Heart right ventricle (tissue), 16 donors: Measurements from ENCODE around the gene GPR3. TPM values are rescaled to one million over a fixed set of nuclear protein-coding genes. Genes with fewer than 3 reads are reported as not detected.

Experiments
- ATAC-seq, 8 donors: fragments of 200-7000 bp; cut with Tn5 transposase; one replicate each; pipeline ENCODE4 v1.9.1; 2020; ENCODE audit warnings: mild to moderate bottlenecking in 8 of 8, moderate library complexity in 8 of 8, moderate number of reproducible peaks in 1 of 8
- DNase-seq, 2 donors: peaks; one replicate each; pipeline ENCODE4 v3.0.0-alpha.2; 2020
- H3K27ac ChIP-seq, 10 donors: fragments of 200-600 bp; sonication (generic) in 2 of 10; one replicate each; pipeline versions ENCODE4 v1.5.0 to v1.8.0; 2020 to 2022; ENCODE audit warnings: mild to moderate bottlenecking in 3 of 10
- H3K27me3 ChIP-seq, 7 donors: fragments of 200-600 bp; one replicate each; pipeline ENCODE4 v1.8.0; 2021 to 2022; ENCODE audit warnings: mild to moderate bottlenecking in 2 of 7
- H3K36me3 ChIP-seq, 9 donors: fragments of 200-600 bp; sonication (generic) in 1 of 9; one replicate each; pipeline versions ENCODE4 v1.5.0 to v1.8.0; 2020 to 2022; ENCODE audit warnings: mild to moderate bottlenecking in 2 of 9
- H3K4me1 ChIP-seq, 9 donors: fragments of 200-600 bp; sonication (generic) in 1 of 9; one replicate each; pipeline versions ENCODE4 v1.5.0 to v1.8.0; 2020 to 2022; ENCODE audit warnings: mild to moderate bottlenecking in 4 of 9
- H3K4me3 ChIP-seq, 10 donors: fragments of 200-600 bp; sonication (generic) in 2 of 10; one replicate each; pipeline versions ENCODE4 v1.5.0 to v1.8.0; 2020 to 2022; ENCODE audit warnings: mild to moderate bottlenecking in 7 of 10, moderate library complexity in 2 of 10
- H3K9me3 ChIP-seq, 11 donors: fragments of 200-600 bp in 10 of 11; sonication (generic) in 2 of 11; one replicate each; pipeline versions ENCODE4 v1.5.0 to v1.8.0; 2013 to 2022; ENCODE audit warnings: mild to moderate bottlenecking in 2 of 11, control low read depth in 1 of 11, moderate library complexity in 1 of 11
- CTCF ChIP-seq, 9 donors: fragments of 200-600 bp; sonication (generic) in 2 of 9; IDR thresholded peaks; one replicate each; pipeline versions ENCODE4 v1.5.0 to v1.8.0; 2021 to 2022; ENCODE audit warnings: antibody characterized with exemption in 9 of 9, mild to moderate bottlenecking in 5 of 9, moderate library complexity in 1 of 9
- WGBS, 2 donors: extraction: QIAGEN DNeasy Blood & Tissue Kit; methylation state at CpG; one replicate each; pipeline ENCODE4 v1.1.7; 2013; ENCODE audit warnings: inconsistent platforms in 1 of 2; 5-methylcytosine and 5-hydroxymethylcytosine counted together
- intact Hi-C, 10 donors: fragments of 100-400 bp; cut with DNase I; formaldehyde crosslinking; loops; one replicate each; pipeline versions ENCODE4 v1.11.1 to v1.14.2; 2022
- polyA plus RNA-seq, 2 donors: library from polyadenylated mRNA; stranded (reverse); fragments of 200-250 nt; gene quantifications; one replicate each; pipeline ENCODE4 v1.2.3, GENCODE V29; 2013
- total RNA-seq, 10 donors: library from RNA; stranded (reverse); fragmentation: NEBNext Ultra II Directional in 3 of 10; extraction: Animal tissue kit (Norgen Biotek cat#: 25700) in 3 of 10; gene quantifications; one replicate each; pipeline versions ENCODE4 v1.2.1 to v1.2.4, GENCODE V29; 2021 to 2023
- donor health status: Arrhythmogenic right ventricular cardiomyopathy.
- donor health status: ischemic (EF 13 %, LVEDD 7.1; RV severe dilation, severe dysfunction).
- donor health status: healthy with polysubstance abuse.
- donor health status: DM: no; HTN: yes; CAD: no.
- donor health status: DM: no; HTN: no; CAD: no.
- donor health status: ischemic (EF 25% LVEDD 6.9; RV normal size, moderate dysfunction).
- donor health status: ischemic (EF 25% LVEDD 5.7; RV mildly dilated, moderate dysfunction).
- donor health status: healthy.
- donor health status: DM: yes; HTN: yes; CAD: no.
- donor health status: Ischemic cardiomyopathy.
- donor health status: ischemic (EF 35%, LVEDD 5.7; RV mildly dilated, moderate dysfunction).
- donor health status: nonischemic (EF 11% LVEDD 7.7; RV severe dilation, severe dysfunction).
- donor health status: DM: yes; HTN: yes; CAD: no.
- donor health status: PGD.
- donor health status: ischemic (EF 29% LVEDD 5.4; RV normal size, mild dysfunction).
- donor health status: nonischemic (EF 23%, LVEDD 6.1; RV moderate dilation, normal function).

The GPR3 gene
- total and polyA plus RNA-seq, 12 donors, result 0.27 to 3.4 (median 0.42) TPM; not detected in 1

- intact Hi-C loops, result loop anchor here in 9 of 10 donors (2.0 to 10.0 kb wide), 7 partner anchors 36 to 348 kb away; no protein-coding TSS in a partner anchor
- Histone ChIP-seq H3K4me1 (peaks cover 7 to 56% (median 36%) of the 10 kb centered on the region in 9 donors), H3K27me3 (no peaks in the 10 kb centered on the region), H3K36me3 (no peaks in the 10 kb centered on the region), H3K4me3 (peak overlapping the region; percentile 26 to 69 (median 55)), H3K27ac (peak overlapping the region in 9 of 10 donors; percentile 38 to 82 (median 78)), H3K9me3 (no peaks in the 10 kb centered on the region)
- DNase-seq, result no peak
- 39 to 42% methylated on average over 30 of the region's 30 CpGs for WGBS, 2 donors
- ATAC-seq, result no peak
- no peak for TF ChIP-seq CTCF (IDR thresholded peaks at IDR 0.05)
Measured at GRCh38 chr1:27392778-27393635, 585 bp downstream of the GPR3 start.

GRCh38 chr1:27393641-27394281 lies 1.3 kb downstream of the GPR3 start:
- intact Hi-C loops, result loop anchor here in 9 of 10 donors (2.0 to 10.0 kb wide), 9 partner anchors 36 to 349 kb away; partner anchors contain the start of gene AHDC1 (in 1 of the 9)
- no peaks in the 10 kb centered on the region for H3K36me3 ChIP-seq
- WGBS, 2 donors, result 95% methylated on average over 18 of the region's 18 CpGs
- no peak overlapping the region for H3K4me3 ChIP-seq
- ATAC-seq (no peak), DNase-seq (no peak)
- TF ChIP-seq CTCF (IDR thresholded peaks at IDR 0.05), result no peak
- no peak overlapping the region for H3K27ac ChIP-seq
- H3K9me3 ChIP-seq, result no peaks in the 10 kb centered on the region
- peaks cover 7 to 59% (median 38%) of the 10 kb centered on the region in 9 donors for H3K4me1 ChIP-seq
- H3K27me3 ChIP-seq, result no peaks in the 10 kb centered on the region

GRCh38 chr1:27394282-27394658 lies 1.8 kb downstream of the GPR3 start:
- no peak overlapping the region for H3K27ac ChIP-seq

More at GRCh38 chr1:27394282-27394658, 1.8 kb downstream of the GPR3 start:
- no peaks in the 10 kb centered on the region for H3K9me3 ChIP-seq
- WGBS, 2 donors, result 97% methylated on average over 9 of the region's 9 CpGs
- no peak for ATAC-seq
- no peaks in the 10 kb centered on the region for H3K27me3 ChIP-seq
- peaks cover 7 to 63% (median 43%) of the 10 kb centered on the region in 9 donors for H3K4me1 ChIP-seq
- H3K4me3 ChIP-seq, result no peak overlapping the region
- H3K36me3 ChIP-seq, result no peaks in the 10 kb centered on the region
- intact Hi-C loops, result loop anchor here in 9 of 10 donors (2.0 to 10.0 kb wide), 9 partner anchors 37 to 349 kb away; partner anchors contain the start of gene AHDC1 (in 1 of the 9)
- no peak for DNase-seq
- no peak for TF ChIP-seq CTCF (IDR thresholded peaks at IDR 0.05)
